ENCODE data around the gene DAND5. TPM values are rescaled to one million over a fixed set of nuclear protein-coding genes. Genes with fewer than 3 reads are reported as not detected.

Gene DAND5
- total and polyA plus RNA-seq, 10 of the 15 experiments (the other 5 are each of a cell fraction or from before 2014, with no cell fraction given), result 0.06 to 0.15 (median 0.12) TPM; not detected in 5

GRCh38 chr19:12930002-12930645, 39.3 kb upstream of the DAND5 start:
- Histone ChIP-seq H3K27ac (ENCODE audit: control insufficient read depth, insufficient read depth) (no peak overlapping the region), H3K4me3 (no peak overlapping the region), H3K27me3 (replicated peaks in 1 of 2; ENCODE audit: control insufficient read depth in 2 of 2, insufficient read depth in 2 of 2, low read length in 1 of 2) (no peaks in the 10 kb centered on the region), H4K20me1 (ENCODE audit: control insufficient read depth, insufficient read depth) (no peaks in the 10 kb centered on the region; the same call in 1 of the 2 replicates), H3K36me3 (ENCODE audit: control insufficient read depth in 2 of 2, insufficient read depth in 2 of 2, low read length in 1 of 2) (peaks cover 10 to 23% of the 10 kb centered on the region in 2 experiments; a peak in 3 of 4 replicates), H3K9ac (ENCODE audit: control insufficient read depth, insufficient read depth, low read length) (no peak overlapping the region), H2AFZ (ENCODE audit: control insufficient read depth, low read depth, low read length) (no peak overlapping the region), H3K79me2 (ENCODE audit: control insufficient read depth, insufficient read depth, low read length) (peaks cover 32% of the 10 kb centered on the region), H3K4me2 (ENCODE audit: control insufficient read depth, insufficient read depth) (no peak overlapping the region), H3K4me1 (ENCODE audit: control insufficient read depth, insufficient read depth, low read length) (no peaks in the 10 kb centered on the region), H3K9me3 (replicated peaks; ENCODE audit: control insufficient read depth, insufficient read depth, low read length) (no peaks in the 10 kb centered on the region)
- no peak for FAIRE-seq
- SMC1A ChIA-PET (ENCODE audit: uncharacterized antibody, unreplicated experiment), result interaction anchor here (1.2 to 3.2 kb wide), 2 partner anchors 10 to 83 kb away, joined by 3 to 14 read pairs; partner anchors contain the start of gene SYCE2
- RAD21 ChIA-PET (ENCODE audit: unreplicated experiment), result interaction anchor here (1.6 kb wide), 1 partner anchor 10 kb away, joined by 6 read pairs; the partner anchor contains the start of gene SYCE2
- BruUV-seq (replicated peaks), result no TSS peak
- in situ Hi-C loops (cut with MboI), result no loop called here
- ATAC-seq, result no peak
- 99% methylated on average over 18 of the region's 19 CpGs for WGBS (ENCODE audit: insufficient coverage, insufficient replicate concordance, low lambda C conversion rate, missing lambda C conversion rate)
- intact Hi-C loops (cut with micrococcal nuclease; ENCODE audit: unreplicated experiment), result no loop called here
- no peak for TF ChIP-seq TCF7 (IDR thresholded peaks at IDR 0.05; ENCODE audit: borderline replicate concordance)
- TF ChIP-seq ZNF622 (IDR thresholded peaks at IDR 0.05), result no peak
- no peak for TF ChIP-seq EGR1 (IDR thresholded peaks at IDR 0.05; ENCODE audit: borderline replicate concordance in 1 of 2, low read depth in 2 of 2, low read length in 2 of 2)
- no peak for TF ChIP-seq SREBF1 (IDR thresholded peaks at IDR 0.05; ENCODE audit: low read length)
- no peak for TF ChIP-seq KAT2A (conservative IDR thresholded peaks at IDR 0.05; ENCODE audit: control insufficient read depth, low read depth, low read length)
- no peak for TF ChIP-seq CHD2 (IDR thresholded peaks at IDR 0.05; ENCODE audit: borderline replicate concordance, low read depth, low read length)
- TF ChIP-seq TAF1 (IDR thresholded peaks at IDR 0.05; ENCODE audit: borderline replicate concordance, low read depth, low read length), result no peak
- no peak for TF ChIP-seq RFX5 (IDR thresholded peaks at IDR 0.05; ENCODE audit: low read depth, low read length)
- TF ChIP-seq SMAD5 (IDR thresholded peaks at IDR 0.05; ENCODE audit: low read depth), result no peak
- no peak for TF ChIP-seq POLR2AphosphoS2 (IDR thresholded peaks at IDR 0.05; ENCODE audit: low read depth, low read length)
- TF ChIP-seq TCF12 (IDR thresholded peaks at IDR 0.05; ENCODE audit: low read depth, low read length), result no peak
- no peak for TF ChIP-seq IKZF1 (conservative IDR thresholded peaks at IDR 0.05)
- no peak for TF ChIP-seq SIX5 (IDR thresholded peaks at IDR 0.05; ENCODE audit: low read depth, low read length, severe bottlenecking)
- TF ChIP-seq SRF (IDR thresholded peaks at IDR 0.05; ENCODE audit: low read depth in 2 of 2, low read length in 2 of 2), result no peak
- no peak for TF ChIP-seq PML (IDR thresholded peaks at IDR 0.05; ENCODE audit: low read length)
- TF ChIP-seq ETV6 (conservative IDR thresholded peaks at IDR 0.05 in 1 of 2, IDR thresholded peaks at IDR 0.05 in 1 of 2; ENCODE audit: borderline replicate concordance in 1 of 2, low read depth in 1 of 2), result no peak
- TF ChIP-seq BRCA1 (IDR thresholded peaks at IDR 0.05; ENCODE audit: low read depth, low read length), result no peak
- no peak for TF ChIP-seq LARP7 (IDR thresholded peaks at IDR 0.05)
- no peak for TF ChIP-seq ZNF274 (IDR thresholded peaks at IDR 0.05; ENCODE audit: insufficient read depth, insufficient read length)
- POLR2A ChIA-PET, result interaction anchor here (0.9 kb wide), 1 partner anchor 10 kb away, joined by 3 read pairs; no protein-coding TSS in a partner anchor
- DNase-seq (ENCODE audit: low read depth, low spot score), result no peak
- CTCF ChIA-PET, result interaction anchor here (1.0 to 2.3 kb wide), 4 partner anchors 15 to 173 kb away, joined by 3 to 11 read pairs (median 6); no protein-coding TSS in a partner anchor

All from GM12878 (cell line).